ENCODE measurements around the gene FAM177B. TPM values are rescaled to one million over a fixed set of nuclear protein-coding genes. Genes with fewer than 3 reads are reported as not detected.
"Not testable (repeated sequence)": the region's sequence is repeated elsewhere in the genome, so short reads cannot be mapped to it uniquely, and the experiment has no call there.

FAM177B gene
- total RNA-seq, 4 donors from 2014 or later, result 1.0 to 22.7 TPM; not detected in 2

GRCh38 chr1:222739465-222739864 lies 2.5 kb downstream of the FAM177B start:
- Histone ChIP-seq H3K4me1 (peaks cover 0 to 4% (median 0%) of the 10 kb centered on the region in 4 donors), H3K9me3 (no peaks in the 10 kb centered on the region), H3K27ac (peak overlapping the region in 1 of 4 donors; percentile 37), H3K4me3 (peak overlapping the region in 1 of 4 donors; percentile 1), H3K36me3 (peaks cover 0 to 17% (median 0%) of the 10 kb centered on the region in 3 donors), H3K27me3 (no peaks in the 10 kb centered on the region)
- DNase-seq (ENCODE audit: low spot score in 2 of 2), result no peak
- WGBS, 2 donors, result 64 to 73% methylated on average over 2 of the region's 2 CpGs
- TF ChIP-seq POLR2A (IDR thresholded peaks at IDR 0.05) (no peak), EP300 (IDR thresholded peaks at IDR 0.05) (no peak)
- TF ChIP-seq, protein P1, sequence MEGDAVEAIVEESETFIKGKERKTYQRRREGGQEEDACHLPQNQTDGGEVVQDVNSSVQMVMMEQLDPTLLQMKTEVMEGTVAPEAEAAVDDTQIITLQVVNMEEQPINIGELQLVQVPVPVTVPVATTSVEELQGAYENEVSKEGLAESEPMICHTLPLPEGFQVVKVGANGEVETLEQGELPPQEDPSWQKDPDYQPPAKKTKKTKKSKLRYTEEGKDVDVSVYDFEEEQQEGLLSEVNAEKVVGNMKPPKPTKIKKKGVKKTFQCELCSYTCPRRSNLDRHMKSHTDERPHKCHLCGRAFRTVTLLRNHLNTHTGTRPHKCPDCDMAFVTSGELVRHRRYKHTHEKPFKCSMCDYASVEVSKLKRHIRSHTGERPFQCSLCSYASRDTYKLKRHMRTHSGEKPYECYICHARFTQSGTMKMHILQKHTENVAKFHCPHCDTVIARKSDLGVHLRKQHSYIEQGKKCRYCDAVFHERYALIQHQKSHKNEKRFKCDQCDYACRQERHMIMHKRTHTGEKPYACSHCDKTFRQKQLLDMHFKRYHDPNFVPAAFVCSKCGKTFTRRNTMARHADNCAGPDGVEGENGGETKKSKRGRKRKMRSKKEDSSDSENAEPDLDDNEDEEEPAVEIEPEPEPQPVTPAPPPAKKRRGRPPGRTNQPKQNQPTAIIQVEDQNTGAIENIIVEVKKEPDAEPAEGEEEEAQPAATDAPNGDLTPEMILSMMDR (IDR thresholded peaks at IDR 0.05), result no peak

- Histone ChIP-seq H3K4me3 (peak overlapping the region in 1 of 4 donors; percentile 1), H3K36me3 (peaks cover 0 to 13% (median 0%) of the 10 kb centered on the region in 3 donors), H3K27me3 (no peaks in the 10 kb centered on the region), H3K27ac (peak overlapping the region in 1 of 4 donors; percentile 37), H3K4me1 (peaks cover 0 to 4% (median 0%) of the 10 kb centered on the region in 4 donors), H3K9me3 (no peaks in the 10 kb centered on the region)
- TF ChIP-seq POLR2A (IDR thresholded peaks at IDR 0.05) (no peak), EP300 (IDR thresholded peaks at IDR 0.05) (no peak)
- TF ChIP-seq, protein P1 (IDR thresholded peaks at IDR 0.05), result no peak
- 80 to 86% methylated on average over 1 of the region's 1 CpG for WGBS, 2 donors
- no peak for DNase-seq (ENCODE audit: low spot score in 2 of 2)
Observed at GRCh38 chr1:222739929-222740328, 2.9 kb downstream of the FAM177B start.

DNA sequence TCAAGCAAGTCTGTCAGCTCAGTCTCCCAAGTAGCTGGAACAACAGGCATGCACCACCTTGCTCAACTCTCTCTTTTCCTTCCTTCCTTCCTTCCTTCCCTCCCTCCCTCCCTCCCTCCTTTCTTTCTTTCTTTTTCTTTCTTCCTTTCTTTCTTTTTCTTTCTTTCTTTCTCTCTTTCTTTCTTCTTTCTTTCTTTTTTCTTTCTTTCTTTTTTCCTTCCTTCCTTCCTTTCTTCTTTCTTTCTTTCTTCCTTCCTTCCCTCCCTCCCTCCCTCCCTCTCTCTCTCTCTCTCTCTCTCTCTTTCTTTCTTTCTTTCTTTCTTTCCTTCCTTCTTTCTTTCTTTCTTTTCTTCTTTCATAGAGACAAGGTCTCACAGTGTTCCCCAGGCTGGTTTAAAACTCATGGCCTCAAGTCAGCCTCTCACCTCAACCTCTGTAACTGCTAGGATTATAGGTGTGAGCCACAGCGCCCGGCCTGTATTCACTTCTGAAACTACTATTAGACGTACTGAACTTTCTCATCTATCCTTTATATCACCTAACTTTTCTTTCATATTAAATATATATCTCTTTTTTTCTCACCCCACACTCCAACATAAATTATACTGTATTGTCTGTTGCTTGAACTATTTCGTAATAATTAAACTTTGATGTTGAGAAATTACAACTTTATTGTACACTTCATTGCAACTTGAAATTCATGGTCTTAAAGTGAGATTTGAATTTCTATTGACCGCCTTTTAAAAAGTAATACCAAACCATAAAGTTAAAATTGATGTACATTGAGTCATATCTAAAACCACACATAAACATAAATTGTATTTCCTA lies 4.8 kb downstream of the FAM177B start:
- not testable (repeated sequence) for DNase-seq (ENCODE audit: low spot score in 2 of 2); H3K4me3 ChIP-seq; H3K36me3 ChIP-seq; H3K9me3 ChIP-seq; H3K4me1 ChIP-seq; H3K27ac ChIP-seq; H3K27me3 ChIP-seq
- WGBS, 2 donors, result 84 to 94% methylated on average over 5 of the region's 5 CpGs

DNA sequence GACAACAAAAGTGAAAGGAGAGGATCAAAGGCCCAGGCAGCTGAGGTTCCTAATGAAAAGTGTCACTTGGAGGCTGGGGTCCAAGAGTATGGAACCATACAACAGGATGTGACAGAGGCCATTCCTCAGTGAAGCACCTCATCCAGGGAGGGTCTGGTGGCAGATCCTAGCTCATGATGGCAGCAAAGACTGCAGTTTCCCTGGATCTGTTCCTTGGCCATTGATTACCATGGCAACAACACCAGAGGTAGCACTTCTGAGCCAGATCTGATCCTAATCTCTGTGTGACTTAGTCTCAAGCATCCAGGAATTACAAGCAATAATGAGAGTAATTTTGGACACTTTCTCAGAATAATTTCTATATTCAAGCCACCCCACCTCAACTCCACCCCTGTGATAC lies 12.9 kb downstream of the FAM177B start:
- Histone ChIP-seq H3K4me1 (peaks cover 0 to 4% (median 1%) of the 10 kb centered on the region in 4 donors), H3K4me3 (no peak overlapping the region), H3K27ac (no peak overlapping the region), H3K9me3 (no peaks in the 10 kb centered on the region), H3K27me3 (no peaks in the 10 kb centered on the region), H3K36me3 (no peaks in the 10 kb centered on the region)
- TF ChIP-seq, protein P1 (IDR thresholded peaks at IDR 0.05), result no peak
- TF ChIP-seq POLR2A (IDR thresholded peaks at IDR 0.05) (no peak), EP300 (IDR thresholded peaks at IDR 0.05) (no peak)
- DNase-seq (ENCODE audit: low spot score in 2 of 2), result no peak

- peaks cover 0 to 4% (median 1%) of the 10 kb centered on the region in 4 donors for H3K4me1 ChIP-seq
- H3K27ac ChIP-seq, result no peak overlapping the region
- 83% methylated on average over 1 of the region's 1 CpG for WGBS, 2 donors
- no peak for DNase-seq (ENCODE audit: low spot score in 2 of 2)
- H3K36me3 ChIP-seq, result no peaks in the 10 kb centered on the region
- no peaks in the 10 kb centered on the region for H3K9me3 ChIP-seq
- TF ChIP-seq, protein P1 (IDR thresholded peaks at IDR 0.05), result no peak
- TF ChIP-seq EP300 (IDR thresholded peaks at IDR 0.05), result no peak
- no peak for TF ChIP-seq POLR2A (IDR thresholded peaks at IDR 0.05)
- H3K4me3 ChIP-seq, result no peak overlapping the region
- no peaks in the 10 kb centered on the region for H3K27me3 ChIP-seq
Observed at GRCh38 chr1:222750651-222751050, 13.6 kb downstream of the FAM177B start.
